ENCODE results near the gene GRM7. TPM values are rescaled to one million over a fixed set of nuclear protein-coding genes. Genes with fewer than 3 reads are reported as not detected.

GRM7 gene
- polyA plus RNA-seq, 1 donor from 2014 or later, result 23.8 TPM

DNA sequence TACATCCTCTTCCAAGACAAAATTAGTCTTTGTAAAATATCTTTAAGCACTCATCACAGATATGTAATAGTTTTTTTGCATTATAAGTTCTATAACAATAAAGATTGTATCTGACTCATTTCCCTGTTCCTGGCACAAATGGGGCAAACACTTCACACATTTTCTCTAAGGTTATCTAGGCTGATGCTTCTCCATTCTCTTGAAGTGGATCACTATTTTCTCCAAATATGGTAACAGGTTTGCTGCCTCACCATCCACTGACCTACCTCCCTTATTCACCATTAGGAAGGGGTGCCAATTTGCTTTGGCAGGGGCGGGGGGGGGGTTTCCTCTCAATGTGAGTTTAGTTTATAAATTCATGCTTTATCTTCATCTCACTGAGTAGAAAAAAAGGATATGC, 873.0 kb downstream of the GRM7 start:
- no peak overlapping the region for H3K4me2 ChIP-seq (ENCODE audit: low read length)
- H3F3A ChIP-seq (ENCODE audit: insufficient read depth, low read length, poor library complexity, severe bottlenecking), result no peaks in the 10 kb centered on the region
- no peaks in the 10 kb centered on the region for H3K36me3 ChIP-seq (ENCODE audit: insufficient read depth, low read length)
- TF ChIP-seq POLR2AphosphoS5 (IDR thresholded peaks at IDR 0.05) (no peak), SMC3 (conservative IDR thresholded peaks at IDR 0.05; ENCODE audit: poor library complexity) (no peak), TAF1 (IDR thresholded peaks at IDR 0.05; ENCODE audit: low read depth) (no peak), RAD21 (conservative IDR thresholded peaks at IDR 0.05) (no peak), EZH2 (IDR thresholded peaks at IDR 0.05; ENCODE audit: borderline replicate concordance, insufficient read depth, low read length, poor library complexity, severe bottlenecking) (no peak), MXI1 (conservative IDR thresholded peaks at IDR 0.05; ENCODE audit: poor library complexity, severe bottlenecking) (no peak), EP300 (conservative IDR thresholded peaks at IDR 0.05; ENCODE audit: poor library complexity, severe bottlenecking) (no peak)
- TF ChIP-seq, protein P1, sequence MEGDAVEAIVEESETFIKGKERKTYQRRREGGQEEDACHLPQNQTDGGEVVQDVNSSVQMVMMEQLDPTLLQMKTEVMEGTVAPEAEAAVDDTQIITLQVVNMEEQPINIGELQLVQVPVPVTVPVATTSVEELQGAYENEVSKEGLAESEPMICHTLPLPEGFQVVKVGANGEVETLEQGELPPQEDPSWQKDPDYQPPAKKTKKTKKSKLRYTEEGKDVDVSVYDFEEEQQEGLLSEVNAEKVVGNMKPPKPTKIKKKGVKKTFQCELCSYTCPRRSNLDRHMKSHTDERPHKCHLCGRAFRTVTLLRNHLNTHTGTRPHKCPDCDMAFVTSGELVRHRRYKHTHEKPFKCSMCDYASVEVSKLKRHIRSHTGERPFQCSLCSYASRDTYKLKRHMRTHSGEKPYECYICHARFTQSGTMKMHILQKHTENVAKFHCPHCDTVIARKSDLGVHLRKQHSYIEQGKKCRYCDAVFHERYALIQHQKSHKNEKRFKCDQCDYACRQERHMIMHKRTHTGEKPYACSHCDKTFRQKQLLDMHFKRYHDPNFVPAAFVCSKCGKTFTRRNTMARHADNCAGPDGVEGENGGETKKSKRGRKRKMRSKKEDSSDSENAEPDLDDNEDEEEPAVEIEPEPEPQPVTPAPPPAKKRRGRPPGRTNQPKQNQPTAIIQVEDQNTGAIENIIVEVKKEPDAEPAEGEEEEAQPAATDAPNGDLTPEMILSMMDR (IDR thresholded peaks at IDR 0.05; ENCODE audit: poor library complexity, severe bottlenecking), result no peak
- TF ChIP-seq, protein P2, sequence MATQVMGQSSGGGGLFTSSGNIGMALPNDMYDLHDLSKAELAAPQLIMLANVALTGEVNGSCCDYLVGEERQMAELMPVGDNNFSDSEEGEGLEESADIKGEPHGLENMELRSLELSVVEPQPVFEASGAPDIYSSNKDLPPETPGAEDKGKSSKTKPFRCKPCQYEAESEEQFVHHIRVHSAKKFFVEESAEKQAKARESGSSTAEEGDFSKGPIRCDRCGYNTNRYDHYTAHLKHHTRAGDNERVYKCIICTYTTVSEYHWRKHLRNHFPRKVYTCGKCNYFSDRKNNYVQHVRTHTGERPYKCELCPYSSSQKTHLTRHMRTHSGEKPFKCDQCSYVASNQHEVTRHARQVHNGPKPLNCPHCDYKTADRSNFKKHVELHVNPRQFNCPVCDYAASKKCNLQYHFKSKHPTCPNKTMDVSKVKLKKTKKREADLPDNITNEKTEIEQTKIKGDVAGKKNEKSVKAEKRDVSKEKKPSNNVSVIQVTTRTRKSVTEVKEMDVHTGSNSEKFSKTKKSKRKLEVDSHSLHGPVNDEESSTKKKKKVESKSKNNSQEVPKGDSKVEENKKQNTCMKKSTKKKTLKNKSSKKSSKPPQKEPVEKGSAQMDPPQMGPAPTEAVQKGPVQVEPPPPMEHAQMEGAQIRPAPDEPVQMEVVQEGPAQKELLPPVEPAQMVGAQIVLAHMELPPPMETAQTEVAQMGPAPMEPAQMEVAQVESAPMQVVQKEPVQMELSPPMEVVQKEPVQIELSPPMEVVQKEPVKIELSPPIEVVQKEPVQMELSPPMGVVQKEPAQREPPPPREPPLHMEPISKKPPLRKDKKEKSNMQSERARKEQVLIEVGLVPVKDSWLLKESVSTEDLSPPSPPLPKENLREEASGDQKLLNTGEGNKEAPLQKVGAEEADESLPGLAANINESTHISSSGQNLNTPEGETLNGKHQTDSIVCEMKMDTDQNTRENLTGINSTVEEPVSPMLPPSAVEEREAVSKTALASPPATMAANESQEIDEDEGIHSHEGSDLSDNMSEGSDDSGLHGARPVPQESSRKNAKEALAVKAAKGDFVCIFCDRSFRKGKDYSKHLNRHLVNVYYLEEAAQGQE (IDR thresholded peaks at IDR 0.05; ENCODE audit: borderline replicate concordance), result no peak
- no peak overlapping the region for H3K9ac ChIP-seq (ENCODE audit: low read length)
- H3K79me2 ChIP-seq (replicated peaks; ENCODE audit: insufficient read depth, low read length), result no peaks in the 10 kb centered on the region
- peaks cover 10% of the 10 kb centered on the region for H3K9me3 ChIP-seq (ENCODE audit: low read length)
- H3K4me3 ChIP-seq (ENCODE audit: low read length), result no peak overlapping the region
- H3K27me3 ChIP-seq (ENCODE audit: insufficient read depth, low read depth, low read length), result no peaks in the 10 kb centered on the region
- H3K9me2 ChIP-seq (ENCODE audit: insufficient read depth, low read length), result no peaks in the 10 kb centered on the region
- no peak overlapping the region for H3K27ac ChIP-seq (ENCODE audit: low read length)
- no peak overlapping the region for H2AFZ ChIP-seq (ENCODE audit: low read depth, low read length)
- H4K20me1 ChIP-seq (ENCODE audit: insufficient read depth), result no peaks in the 10 kb centered on the region

- Histone ChIP-seq H3K9ac (ENCODE audit: low read length) (no peak overlapping the region), H3K36me3 (ENCODE audit: insufficient read depth, low read length) (no peaks in the 10 kb centered on the region), H3K9me2 (ENCODE audit: insufficient read depth, low read length) (no peaks in the 10 kb centered on the region), H3K4me3 (ENCODE audit: low read length) (no peak overlapping the region), H3K79me2 (replicated peaks; ENCODE audit: insufficient read depth, low read length) (no peaks in the 10 kb centered on the region), H2AFZ (ENCODE audit: low read depth, low read length) (no peak overlapping the region), H3K27me3 (ENCODE audit: insufficient read depth, low read depth, low read length) (no peaks in the 10 kb centered on the region), H3K9me3 (ENCODE audit: low read length) (peaks cover 10% of the 10 kb centered on the region), H3K27ac (ENCODE audit: low read length) (no peak overlapping the region), H3K4me2 (ENCODE audit: low read length) (no peak overlapping the region), H3F3A (ENCODE audit: insufficient read depth, low read length, poor library complexity, severe bottlenecking) (no peaks in the 10 kb centered on the region), H4K20me1 (ENCODE audit: insufficient read depth) (no peaks in the 10 kb centered on the region)
- TF ChIP-seq EZH2 (IDR thresholded peaks at IDR 0.05; ENCODE audit: borderline replicate concordance, insufficient read depth, low read length, poor library complexity, severe bottlenecking), result no peak
- TF ChIP-seq, protein P2 (IDR thresholded peaks at IDR 0.05; ENCODE audit: borderline replicate concordance), result no peak
- TF ChIP-seq POLR2AphosphoS5 (IDR thresholded peaks at IDR 0.05), result no peak
- TF ChIP-seq, protein P1 (IDR thresholded peaks at IDR 0.05; ENCODE audit: poor library complexity, severe bottlenecking), result no peak
- TF ChIP-seq TAF1 (IDR thresholded peaks at IDR 0.05; ENCODE audit: low read depth), result no peak
- no peak for TF ChIP-seq MXI1 (conservative IDR thresholded peaks at IDR 0.05; ENCODE audit: poor library complexity, severe bottlenecking)
- no peak for TF ChIP-seq SMC3 (conservative IDR thresholded peaks at IDR 0.05; ENCODE audit: poor library complexity)
Measured at GRCh38 chr3:7734456-7734855, 873.5 kb downstream of the GRM7 start.
